Ecto neural progenitor cell (in vitro differentiated cells): Measurements from ENCODE around the gene ANKRD27.
"Not testable (repeated sequence)": the region's sequence is repeated elsewhere in the genome, so short reads cannot be mapped to it uniquely, and the experiment has no call there.

Experiments
- DNase-seq: peaks from one replicate; pipeline ENCODE4 v3.0.0-alpha.2; 2018; ENCODE audit warnings: low spot score

Gene ANKRD27

GRCh38 chr19:32599736-32600157, 75.2 kb downstream of the ANKRD27 start:
- no peak for DNase-seq

GRCh38 chr19:32599258-32599657, 75.7 kb downstream of the ANKRD27 start:
- no peak for DNase-seq

GRCh38 chr19:32598022-32598421, 77.0 kb downstream of the ANKRD27 start:
- no peak for DNase-seq

GRCh38 chr19:32595491-32595890, 79.5 kb downstream of the ANKRD27 start:
- DNase-seq, result no peak

- DNase-seq, result no peak
Measured at GRCh38 chr19:32594021-32594420, 81.0 kb downstream of the ANKRD27 start.

- DNase-seq, result not testable (repeated sequence)
Measured at GRCh38 chr19:32587747-32588504, 87.1 kb downstream of the ANKRD27 start.

- DNase-seq, result no peak
Measured at GRCh38 chr19:32581705-32582179, 93.2 kb downstream of the ANKRD27 start.

- peak; percentile 95 for DNase-seq
Measured at GRCh38 chr19:32580901-32581704, 93.9 kb downstream of the ANKRD27 start, which contains the start of gene PDCD5. PDCD5 (plus strand) TSS chr19:32581190; CDS start chr19:32581262, 72 bp downstream.

GRCh38 chr19:32580353-32580900, 94.6 kb downstream of the ANKRD27 start:
- DNase-seq, result no peak

GRCh38 chr19:32576790-32577189, 98.2 kb downstream of the ANKRD27 start:
- no peak for DNase-seq

- no peak for DNase-seq
Measured at GRCh38 chr19:32573492-32573794, 101.5 kb downstream of the ANKRD27 start.

GRCh38 chr19:32572700-32573491, 102.1 kb downstream of the ANKRD27 start:
- DNase-seq, result not testable (repeated sequence)

- not testable (repeated sequence) for DNase-seq
Measured at GRCh38 chr19:32571471-32572075, 103.4 kb downstream of the ANKRD27 start.

- peak; percentile 66 for DNase-seq
Measured at GRCh38 chr19:32570081-32570785, 104.7 kb downstream of the ANKRD27 start.

- no peak for DNase-seq
Measured at GRCh38 chr19:32567486-32567885, 107.5 kb downstream of the ANKRD27 start.

GRCh38 chr19:32566246-32566830, 108.6 kb downstream of the ANKRD27 start:
- DNase-seq, result no peak

- DNase-seq, result no peak
Measured at GRCh38 chr19:32563761-32564160, 111.2 kb downstream of the ANKRD27 start.

- no peak for DNase-seq
Measured at GRCh38 chr19:32558607-32559228, 116.3 kb downstream of the ANKRD27 start.

GRCh38 chr19:32555786-32556185, 119.2 kb downstream of the ANKRD27 start:
- DNase-seq, result no peak

- no peak for DNase-seq
Measured at GRCh38 chr19:32550666-32551065, 124.3 kb downstream of the ANKRD27 start.
